C4-2B (cell line): ENCODE measurements around the gene NF1.

Experiments used
- H3K27ac ChIP-seq: fragments of 450-650 bp; 2 replicates; pipeline ENCODE4 v1.5.1; 2017
- CTCF ChIP-seq: fragments of 450-650 bp; conservative IDR thresholded peaks from 2 replicates; pipeline ENCODE4 v1.5.1; 2017; ENCODE audit warnings: mild to moderate bottlenecking
- ZFX ChIP-seq: fragments of 450-650 bp; IDR thresholded peaks from 2 replicates; pipeline ENCODE4 v1.6.1; 2017

Gene NF1

GRCh38 chr17:31052187-31052889 is 42.4 kb upstream of the NF1 start:
- TF ChIP-seq CTCF: no peak
- no peak for TF ChIP-seq ZFX
- H3K27ac ChIP-seq: no peak overlapping the region

GRCh38 chr17:31053071-31053470 is 41.7 kb upstream of the NF1 start:
- TF ChIP-seq CTCF (no peak), ZFX (no peak)
- no peak overlapping the region for H3K27ac ChIP-seq

- no peak for TF ChIP-seq CTCF
- no peak for TF ChIP-seq ZFX
- peak overlapping the region; percentile 55 for H3K27ac ChIP-seq
Observed at GRCh38 chr17:31054761-31055160, 40.0 kb upstream of the NF1 start.

- no peak overlapping the region for H3K27ac ChIP-seq
- TF ChIP-seq ZFX (no peak), CTCF (no peak)
Observed at GRCh38 chr17:31058976-31059375, 35.8 kb upstream of the NF1 start.

GRCh38 chr17:31060791-31061550 is 33.8 kb upstream of the NF1 start:
- TF ChIP-seq CTCF (no peak), ZFX (no peak)

GRCh38 chr17:31061678-31062077 is 33.1 kb upstream of the NF1 start:
- no peak for TF ChIP-seq ZFX
- TF ChIP-seq CTCF: no peak
- no peak overlapping the region for H3K27ac ChIP-seq

More at GRCh38 chr17:31060791-31061550, 33.8 kb upstream of the NF1 start:
- no peak overlapping the region for H3K27ac ChIP-seq

GRCh38 chr17:31062346-31062745 is 32.4 kb upstream of the NF1 start:
- no peak overlapping the region for H3K27ac ChIP-seq
- TF ChIP-seq CTCF: no peak
- no peak for TF ChIP-seq ZFX
